ENCODE results near the gene SMPD4.
"Not testable (repeated sequence)": the region's sequence is repeated elsewhere in the genome, so short reads cannot be mapped to it uniquely, and the experiment has no call there.

Gene SMPD4

GRCh38 chr2:130138326-130138725 is 43.1 kb downstream of the SMPD4 start:
- not testable (repeated sequence) for DNase-seq

GRCh38 chr2:130137118-130137517 is 44.3 kb downstream of the SMPD4 start:
- not testable (repeated sequence) for DNase-seq

GRCh38 chr2:130136546-130136945 is 44.9 kb downstream of the SMPD4 start:
- not testable (repeated sequence) for DNase-seq

GRCh38 chr2:130135692-130136541 is 45.5 kb downstream of the SMPD4 start:
- no peak for DNase-seq

- not testable (repeated sequence) for DNase-seq
These were observed 52.1 kb downstream of the SMPD4 start, which contains the start of gene POTEF for GRCh38 chr2:130129120-130129829. POTEF (minus strand) TSS chr2:130129222; CDS start chr2:130120515, 8,707 bp downstream.

- DNase-seq = not testable (repeated sequence)
These were observed 52.9 kb downstream of the SMPD4 start for GRCh38 chr2:130128464-130128863.

- DNase-seq = not testable (repeated sequence)
These were observed 53.7 kb downstream of the SMPD4 start for GRCh38 chr2:130127726-130128125.

GRCh38 chr2:130120924-130121323 is 60.5 kb downstream of the SMPD4 start:
- not testable (repeated sequence) for DNase-seq

GRCh38 chr2:130102597-130103363 is 78.6 kb downstream of the SMPD4 start:
- DNase-seq = not testable (repeated sequence)

Data from CD4-positive, alpha-beta T cell treated with Interleukin-4 for 1 hour (primary cell).